NT2/D1 (cell line): ENCODE data around the gene C2orf42.
"Not testable (repeated sequence)": the region's sequence is repeated elsewhere in the genome, so short reads cannot be mapped to it uniquely, and the experiment has no call there.

Experiments used
- YY1 ChIP-seq: IDR thresholded peaks from 2 replicates; pipeline ENCODE4 v1.6.1; 2011; ENCODE audit not compliant: insufficient read length, insufficient read depth
- ZNF274 ChIP-seq: IDR thresholded peaks from 2 replicates; pipeline ENCODE4 v1.6.1; 2011; ENCODE audit warnings: mild to moderate bottlenecking, low read depth, low read length

- TF ChIP-seq YY1, ZNF274: not testable (repeated sequence)
These were observed 42.5 kb downstream of the C2orf42 start for GRCh38 chr2:70148211-70148760.
